HG03039 (cell line): ENCODE results near the gene MCU.

Experiments used
- ATAC-seq: cut with Tn5 transposase; IDR thresholded peaks from one replicate; pipeline ENCODE4 v1.9.1; 2021; ENCODE audit warnings: mild to moderate bottlenecking, moderate library complexity; ENCODE audit not compliant: unreplicated experiment

Gene MCU

DNA sequence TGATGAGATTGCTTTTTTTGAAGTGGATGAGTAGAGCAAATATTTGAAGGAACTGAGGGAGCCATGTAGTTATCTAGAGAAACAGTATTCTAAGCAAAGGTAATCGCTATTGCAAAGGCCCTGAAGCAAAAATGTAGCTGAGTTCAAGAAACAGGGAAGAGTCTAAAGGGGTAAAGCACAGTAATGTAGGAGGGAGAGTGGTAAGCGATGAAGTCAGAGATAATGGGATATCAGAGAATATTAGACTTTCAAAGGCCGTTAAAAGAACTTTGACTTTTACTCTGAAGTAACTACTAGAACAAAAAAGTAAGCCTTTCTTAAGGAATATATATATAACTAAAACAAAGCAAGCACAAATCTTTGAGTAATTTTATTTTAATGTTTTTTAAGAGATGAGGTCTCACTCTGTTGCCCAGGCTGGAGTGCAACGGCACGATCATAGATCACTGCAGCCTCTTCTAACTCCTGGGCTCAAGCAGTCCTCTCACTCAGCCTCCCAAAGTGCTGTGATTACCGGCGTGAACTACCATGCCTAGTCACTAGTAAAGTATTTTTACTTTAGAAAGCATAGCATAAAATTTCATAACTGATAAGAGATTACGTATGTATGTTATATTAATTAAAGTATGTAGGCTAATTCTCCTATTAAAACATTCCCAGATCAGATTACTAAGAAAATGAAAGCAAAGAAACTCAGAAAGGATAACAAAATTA lies 139.9 kb downstream of the MCU start:
- no peak for ATAC-seq

DNA sequence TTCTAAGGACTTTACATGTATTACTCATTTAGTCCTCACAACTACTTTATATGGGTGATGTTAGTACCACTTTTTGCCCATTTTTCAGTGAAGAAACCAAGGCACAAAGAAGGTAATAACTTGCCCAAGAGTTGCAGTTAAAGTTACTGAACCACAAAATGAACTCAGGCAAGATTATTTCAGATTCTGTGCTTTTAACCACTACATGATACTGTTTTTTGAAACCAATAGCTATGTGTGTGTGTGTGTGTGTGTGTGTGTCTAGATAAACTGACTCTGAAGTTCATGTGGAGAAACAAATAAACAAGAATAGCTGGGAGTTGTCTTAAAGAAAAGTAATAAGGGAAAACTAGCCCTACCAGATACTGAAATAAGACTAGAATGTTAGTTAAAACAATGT lies 140.8 kb downstream of the MCU start:
- ATAC-seq, result no peak

DNA sequence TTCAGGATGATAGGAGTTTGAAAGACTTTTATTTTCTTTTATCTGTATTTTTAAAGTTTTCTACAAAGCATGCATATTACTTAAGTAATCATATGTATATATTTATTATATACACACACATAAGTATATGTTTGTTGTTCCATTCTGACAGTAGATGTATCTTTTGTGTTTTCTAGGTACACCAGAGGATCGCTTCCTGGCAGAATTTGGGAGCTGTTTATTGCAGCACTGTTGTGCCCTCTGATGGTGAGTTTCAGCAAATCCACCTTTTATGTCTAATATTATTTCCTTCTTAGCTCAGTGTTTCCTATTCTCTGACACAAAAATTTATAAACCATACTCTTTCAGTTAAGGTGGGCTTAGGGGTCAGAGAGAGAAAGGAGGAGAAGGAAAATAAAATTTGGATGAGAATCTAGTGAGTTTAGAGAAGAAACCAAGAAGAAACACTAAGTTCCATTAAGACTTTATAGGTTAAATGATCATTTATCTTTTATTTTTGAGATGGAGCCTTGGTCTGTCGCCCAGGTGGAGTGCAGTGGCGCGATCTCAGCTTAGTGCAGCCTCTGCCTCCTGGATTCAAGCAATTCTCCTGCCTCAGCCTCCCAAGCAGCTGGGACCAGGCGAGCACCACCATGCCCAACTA lies 142.4 kb downstream of the MCU start:
- ATAC-seq, result no peak

DNA sequence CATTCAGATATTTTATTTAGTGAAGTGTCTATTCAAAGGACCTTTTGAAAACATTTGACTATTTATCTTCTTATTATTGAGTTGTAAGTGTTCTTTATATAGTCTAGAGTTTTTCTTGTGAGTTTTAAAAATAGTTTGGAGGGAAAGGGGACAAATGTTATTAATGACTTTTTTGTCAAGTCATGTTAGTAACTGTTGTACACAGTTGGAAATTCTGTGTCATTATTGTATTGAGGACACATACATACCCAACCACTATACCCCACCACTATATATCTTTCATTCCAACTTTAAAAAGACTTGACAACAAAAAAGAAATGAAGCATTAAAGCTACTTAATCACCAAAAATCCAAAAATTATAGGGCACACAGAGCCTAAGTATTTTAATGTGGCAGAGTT lies 148.4 kb downstream of the MCU start:
- no peak for ATAC-seq

DNA sequence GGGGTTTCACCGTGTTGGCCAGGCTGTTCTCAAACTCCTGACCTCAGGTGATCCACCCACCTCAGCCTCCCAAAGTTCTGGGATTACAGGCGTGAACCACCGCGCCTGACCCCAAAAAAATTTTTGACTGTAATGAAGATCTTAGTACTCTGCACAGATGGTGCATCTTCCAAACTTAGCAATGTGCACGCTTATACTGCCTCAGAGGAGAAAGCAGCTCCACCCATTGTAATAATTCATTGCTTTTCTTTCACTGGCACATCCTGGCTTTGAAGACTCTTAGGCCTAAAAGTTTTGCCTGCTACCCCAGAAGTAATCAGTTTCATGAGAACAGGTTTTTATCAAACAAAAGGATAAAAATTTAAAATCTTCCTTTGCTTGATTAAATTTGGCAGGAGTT lies 149.5 kb downstream of the MCU start:
- no peak for ATAC-seq

DNA sequence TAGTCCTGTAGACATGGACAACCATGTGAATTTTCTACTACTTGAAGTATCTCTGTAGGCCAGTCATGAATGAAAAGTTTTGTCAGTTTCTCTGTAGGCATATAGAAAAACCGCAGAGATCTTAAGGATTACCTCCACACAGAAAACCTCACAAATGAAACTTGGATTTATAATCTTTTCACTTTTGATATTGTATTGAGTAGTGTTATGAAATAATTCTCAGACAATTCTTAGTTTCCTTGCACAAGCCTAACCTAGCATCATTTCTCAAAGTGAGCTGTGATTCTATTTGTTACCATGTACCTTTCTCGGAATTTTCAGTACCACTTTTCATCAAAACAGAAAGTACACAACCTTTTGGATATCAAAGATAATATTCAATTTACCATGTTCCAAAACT lies 150.2 kb downstream of the MCU start:
- no peak for ATAC-seq

DNA sequence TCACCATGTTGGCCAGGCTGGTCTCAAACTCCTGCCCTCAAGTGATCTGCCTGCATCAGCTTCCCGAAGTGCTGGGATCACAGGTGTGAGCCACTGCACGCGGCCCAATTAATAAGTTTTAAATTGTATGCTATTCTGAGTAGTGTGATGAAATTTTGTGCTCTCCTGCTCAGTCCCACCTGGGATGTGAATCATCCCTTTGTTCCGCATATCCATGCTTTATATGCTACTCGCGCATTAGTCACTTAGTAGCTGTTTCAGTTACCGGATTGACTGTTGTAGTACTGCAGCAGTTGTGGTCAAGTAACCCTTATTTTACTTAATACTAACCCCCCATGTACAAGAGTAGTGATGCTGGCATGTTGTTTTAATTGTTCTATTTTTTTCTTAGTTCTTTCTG lies 154.3 kb downstream of the MCU start:
- no peak for ATAC-seq

DNA sequence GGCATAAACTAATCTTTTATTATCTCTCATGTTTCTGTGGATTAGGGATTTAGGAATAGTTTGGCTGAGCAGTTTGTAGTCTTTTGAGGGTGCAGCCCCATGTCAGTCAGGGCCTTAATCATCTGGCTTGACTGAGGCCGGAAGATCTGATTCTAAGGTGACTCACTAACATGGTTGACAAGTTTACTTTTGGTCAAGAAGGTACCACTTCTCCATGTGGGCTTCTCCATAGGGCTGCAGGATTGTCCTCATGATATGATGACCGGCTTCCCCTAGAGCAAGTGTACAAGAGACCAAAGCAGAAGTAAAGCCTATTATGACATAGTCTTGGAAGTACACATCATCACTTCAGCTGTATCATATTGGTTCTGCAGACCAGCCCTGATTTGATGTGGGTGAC lies 155.7 kb downstream of the MCU start:
- ATAC-seq, result no peak

DNA sequence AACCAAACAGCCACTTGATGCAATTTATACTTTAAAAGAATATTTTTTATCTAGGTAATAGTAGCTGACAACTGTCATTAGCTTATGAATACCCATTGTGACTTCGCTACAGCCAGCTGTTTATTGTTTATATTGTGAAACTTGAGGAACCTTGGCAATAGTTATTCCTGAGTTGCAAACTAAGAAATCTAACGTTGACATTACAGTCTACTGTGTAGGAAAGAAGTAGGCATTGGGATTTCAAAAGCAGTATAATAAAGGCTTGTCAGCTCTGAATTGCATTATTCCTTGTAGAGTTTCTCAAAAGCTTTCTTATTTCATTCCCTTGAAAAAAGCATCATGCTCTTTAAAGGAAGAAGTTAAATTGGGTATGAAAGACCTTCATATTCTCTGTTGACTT lies 158.9 kb downstream of the MCU start:
- ATAC-seq, result no peak

DNA sequence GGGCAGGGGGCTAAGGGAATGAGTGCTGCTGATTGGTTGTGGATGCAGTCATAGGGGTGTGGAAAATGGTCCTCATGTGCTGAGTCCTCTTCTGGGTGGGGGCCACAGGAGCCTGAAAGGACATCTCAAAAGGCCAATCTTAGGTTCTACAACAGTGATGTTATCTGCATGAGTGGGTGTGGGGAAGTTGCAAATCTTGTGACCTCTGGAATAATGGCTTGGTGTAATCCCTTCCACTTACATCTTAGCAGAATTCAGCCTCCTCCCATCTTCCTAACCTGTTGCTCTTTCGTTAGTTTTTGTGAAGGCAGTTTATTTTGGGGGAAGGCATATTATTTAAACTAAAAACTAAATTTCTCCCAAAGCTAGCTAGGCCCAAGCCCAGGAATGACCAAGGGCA lies 159.6 kb downstream of the MCU start:
- ATAC-seq, result no peak

DNA sequence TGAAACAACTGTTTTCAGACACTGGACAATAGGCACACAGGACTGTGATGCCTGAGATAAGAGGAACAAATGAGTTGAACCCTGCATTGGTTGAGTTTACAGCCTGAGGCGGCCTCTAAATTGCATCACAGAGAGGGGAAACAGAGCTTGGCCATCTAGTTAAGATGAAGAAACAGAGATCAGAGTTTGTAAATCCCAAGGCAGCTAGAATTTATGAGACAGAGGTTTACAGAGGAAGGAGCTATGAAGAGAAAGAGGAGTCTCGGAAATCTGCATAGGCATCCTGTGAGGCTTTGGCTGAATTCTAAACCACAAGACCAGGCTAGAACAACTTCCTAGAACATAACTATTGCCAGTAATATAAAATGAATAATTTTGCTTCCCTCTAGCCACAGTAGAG lies 160.6 kb downstream of the MCU start:
- no peak for ATAC-seq

DNA sequence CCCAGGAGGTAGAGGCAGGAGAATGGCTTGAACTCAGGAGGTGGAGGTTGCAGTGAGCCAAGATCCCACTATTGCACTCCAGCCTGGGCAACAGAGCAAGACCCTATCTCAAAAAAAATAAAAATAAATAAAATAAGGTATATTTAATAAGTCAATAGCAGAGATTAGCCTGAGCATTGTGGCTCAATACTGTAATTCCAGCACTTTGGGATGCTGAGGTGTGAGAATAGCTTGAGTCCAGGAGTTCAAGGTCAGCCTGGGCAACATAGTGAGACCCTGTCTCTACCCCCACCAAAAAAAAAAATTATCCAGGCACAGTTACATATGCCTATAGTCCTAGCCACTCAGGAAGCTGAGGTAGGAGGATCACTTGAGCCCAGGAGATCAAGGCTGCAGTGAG lies 163.2 kb downstream of the MCU start:
- no peak for ATAC-seq

DNA sequence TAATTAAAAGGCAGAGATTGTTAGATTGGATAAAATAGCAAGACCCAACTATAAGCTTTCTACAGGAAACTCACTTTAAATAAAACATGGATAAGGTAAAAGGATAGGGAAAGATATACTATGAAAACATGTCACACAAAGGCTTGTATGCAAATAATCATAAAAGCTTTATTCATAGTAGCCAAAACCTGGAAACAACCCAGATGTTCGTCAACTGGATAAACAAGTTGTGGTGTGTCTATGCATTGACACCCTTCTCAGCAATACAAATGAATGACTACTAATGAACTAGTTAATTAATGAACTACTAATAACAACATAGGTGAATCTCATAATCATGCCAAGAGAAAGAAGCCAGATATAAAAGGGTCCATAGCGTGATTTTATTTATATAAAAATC lies 163.8 kb downstream of the MCU start:
- ATAC-seq, result no peak

DNA sequence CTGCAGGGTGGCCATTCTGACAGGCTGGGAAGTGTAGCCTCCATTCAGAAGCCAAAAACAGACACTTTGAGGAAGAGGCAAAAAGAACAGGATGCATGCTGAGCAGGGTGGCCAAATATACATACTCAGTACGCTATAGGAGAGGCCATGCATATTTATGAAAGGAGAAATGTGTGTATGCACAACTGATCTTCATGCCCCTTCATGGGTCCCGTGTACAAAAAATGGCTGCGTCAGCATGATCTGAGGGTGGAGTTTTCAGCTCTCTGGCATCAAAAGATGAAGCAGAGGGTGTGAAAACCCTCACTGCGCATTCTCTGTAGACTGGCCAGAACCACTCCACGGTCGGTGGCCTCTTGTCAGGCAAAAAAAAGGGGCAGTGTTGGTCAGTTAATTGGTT lies 166.1 kb downstream of the MCU start:
- no peak for ATAC-seq

DNA sequence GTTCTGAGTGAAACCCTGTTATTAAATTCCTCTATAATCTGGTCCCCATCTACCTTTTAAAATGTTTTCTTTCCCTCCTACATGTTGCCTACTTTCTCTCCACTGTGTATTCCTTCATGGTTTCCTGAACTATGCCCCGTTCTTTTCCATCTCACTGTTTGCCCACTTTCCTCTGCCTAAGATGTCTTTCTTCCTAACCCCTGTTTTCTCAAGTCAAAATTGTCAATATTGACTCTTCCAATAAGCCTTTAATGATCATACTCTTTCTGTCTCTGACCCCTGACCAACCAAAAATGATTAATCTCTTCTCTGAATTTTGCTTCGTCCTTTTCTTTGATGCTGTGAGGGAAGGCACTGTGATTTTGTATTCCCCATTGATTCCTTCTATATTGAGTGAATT lies 171.0 kb downstream of the MCU start:
- no peak for ATAC-seq

DNA sequence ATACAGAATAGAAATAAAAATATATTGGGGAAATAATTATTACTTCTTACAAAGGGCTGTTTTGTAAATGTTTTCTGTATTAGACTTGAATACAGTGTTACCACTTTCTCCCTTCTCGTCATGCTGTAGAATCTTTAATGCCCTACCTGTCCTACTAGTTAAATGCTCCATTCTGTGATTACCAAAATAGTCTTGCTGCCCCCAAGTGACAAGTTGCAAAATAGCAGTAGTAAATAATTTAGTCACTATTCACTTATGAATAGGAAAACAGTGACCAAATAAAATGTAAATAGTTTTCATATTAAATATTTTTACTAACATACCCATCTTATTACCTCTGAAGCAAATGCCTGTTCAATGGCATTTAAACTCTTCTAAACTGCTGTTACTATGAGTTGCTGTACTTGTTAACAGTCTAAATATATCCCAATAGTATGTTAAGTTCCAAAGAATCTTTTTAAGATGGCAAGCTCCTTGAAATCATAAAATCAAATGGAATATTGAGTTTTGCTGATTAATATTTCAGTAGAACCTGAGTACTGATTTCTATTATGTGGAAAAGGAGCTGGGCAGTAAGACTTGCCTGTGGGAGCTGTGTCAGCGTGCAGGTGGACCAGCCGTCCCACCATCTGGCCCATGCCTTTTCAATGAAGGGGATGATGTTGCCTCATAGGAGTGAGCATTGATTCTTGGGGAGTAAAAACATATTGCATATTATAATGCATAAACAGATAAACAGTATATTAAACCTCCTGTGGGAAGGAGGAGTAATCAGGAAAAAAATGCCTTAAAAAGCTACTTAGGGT lies 183.5 kb downstream of the MCU start:
- ATAC-seq, result no peak

DNA sequence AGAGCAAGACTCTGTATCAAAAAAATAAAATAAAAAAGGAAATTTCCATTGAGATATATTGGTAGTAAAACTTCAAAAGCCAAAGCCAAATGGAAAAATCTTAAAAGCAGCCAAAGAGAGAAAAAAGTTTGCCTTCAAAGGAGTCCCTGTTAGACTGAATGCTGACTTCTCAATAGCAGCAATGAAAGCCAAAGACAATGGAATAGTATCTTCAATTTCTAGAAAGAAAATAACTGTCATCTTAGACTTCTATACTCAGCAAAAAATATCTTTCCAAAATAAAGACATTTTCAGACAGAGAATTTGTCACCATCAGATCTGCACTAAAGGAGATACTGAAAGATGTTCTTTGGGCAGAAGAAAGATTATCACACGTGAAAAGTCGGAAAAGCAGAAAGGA lies 187.3 kb downstream of the MCU start:
- ATAC-seq, result no peak

DNA sequence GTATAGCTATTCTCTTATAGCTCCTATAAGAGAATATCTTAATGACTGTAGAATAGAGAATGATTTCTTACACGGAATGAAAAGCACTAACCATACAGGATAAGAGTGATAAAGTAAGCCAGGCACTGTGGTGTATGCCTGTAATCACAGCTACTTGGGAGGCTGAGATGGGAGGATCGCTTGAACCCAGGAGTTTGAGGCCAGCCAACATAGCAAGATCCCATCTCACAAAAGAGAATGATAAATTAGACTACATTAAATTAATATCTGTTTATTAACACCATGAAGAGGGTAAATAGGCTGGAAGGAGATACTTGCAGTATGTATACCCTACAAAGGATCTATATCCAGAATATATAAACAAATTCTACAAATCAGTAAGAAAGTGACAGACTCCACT lies 189.3 kb downstream of the MCU start:
- no peak for ATAC-seq

DNA sequence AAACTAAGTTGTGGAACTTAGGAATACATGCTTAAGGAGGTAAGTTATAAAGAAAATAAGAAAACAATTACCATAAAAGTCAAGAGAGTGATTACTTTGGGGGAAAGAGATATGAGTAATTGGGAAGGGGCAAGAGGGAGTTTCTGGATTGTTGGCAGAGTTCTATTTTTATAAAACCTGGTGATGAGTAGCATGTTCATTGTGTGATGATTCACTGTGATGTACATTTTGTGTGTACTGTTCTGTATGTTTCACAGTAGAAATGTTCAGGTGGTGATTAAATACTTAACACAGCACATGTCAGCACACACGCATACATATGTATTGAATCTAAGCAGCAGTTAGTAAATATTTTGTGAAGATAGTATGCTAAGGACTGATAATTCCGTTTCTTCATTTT lies 191.9 kb downstream of the MCU start:
- no peak for ATAC-seq

DNA sequence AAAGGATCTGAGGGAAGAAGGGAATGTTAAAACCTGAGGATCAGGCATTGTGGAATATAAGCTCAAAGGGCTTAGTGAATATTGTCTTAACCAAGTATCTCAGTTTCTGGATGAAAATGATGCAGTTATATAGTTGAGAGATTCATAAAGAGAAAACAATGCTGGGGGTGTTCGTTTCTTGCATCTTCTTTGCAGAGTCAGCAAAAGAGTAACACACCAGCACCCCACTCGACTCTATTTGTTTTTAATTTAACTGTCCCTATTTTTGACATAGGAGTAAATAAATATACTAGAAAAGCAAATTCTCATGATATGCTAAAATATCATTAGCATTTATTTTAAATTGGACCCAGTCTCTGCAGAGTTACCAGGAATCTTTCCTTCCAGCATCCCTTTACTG lies 194.0 kb downstream of the MCU start:
- ATAC-seq, result no peak

DNA sequence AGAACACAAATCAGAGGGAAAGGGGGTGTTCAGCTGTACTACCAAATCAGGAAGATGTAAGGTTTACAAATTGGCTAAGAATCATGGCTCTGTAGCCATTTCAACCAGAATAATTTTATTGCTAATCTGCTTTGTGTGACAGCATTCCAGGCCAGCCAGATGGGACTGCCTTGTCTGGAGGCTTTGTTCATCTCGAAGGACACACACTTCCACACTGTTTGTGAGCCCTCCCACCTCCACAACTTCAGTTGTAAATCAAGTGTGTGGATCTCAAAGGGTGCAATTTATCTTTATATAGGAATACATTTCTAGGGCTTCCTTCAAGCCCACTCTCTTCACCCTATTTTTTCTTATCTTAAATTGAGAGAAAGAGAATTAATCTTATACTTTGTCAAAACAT lies 194.7 kb downstream of the MCU start:
- ATAC-seq, result no peak

DNA sequence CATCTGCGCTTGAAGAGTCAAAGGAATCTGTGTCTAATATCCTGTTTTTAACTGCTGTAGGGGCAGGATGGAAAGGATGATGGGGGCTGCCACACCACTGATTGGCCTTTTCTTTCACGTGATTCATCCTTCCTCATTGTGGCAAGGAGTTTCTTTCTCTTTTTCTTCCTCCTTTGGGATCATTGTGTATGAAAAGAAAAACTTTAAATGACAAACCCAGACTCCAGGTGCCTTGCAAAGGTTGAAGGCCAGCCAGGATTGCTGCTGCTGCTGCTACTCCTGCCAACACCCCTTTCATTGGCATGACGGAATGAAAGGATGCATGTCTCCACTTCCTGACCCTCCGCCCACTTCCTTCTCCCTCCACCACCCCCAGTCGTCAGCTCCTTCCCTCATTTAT lies 195.1 kb downstream of the MCU start:
- no peak for ATAC-seq
